ENCODE results near the gene CERS6.

CERS6 gene

GRCh38 chr2:168744844-168745243, 288.8 kb downstream of the CERS6 start:
- no peak for TF ChIP-seq CTCF (conservative IDR thresholded peaks at IDR 0.05)
- H3K27ac ChIP-seq: no peak overlapping the region

GRCh38 chr2:168748461-168748860, 292.4 kb downstream of the CERS6 start:
- TF ChIP-seq ZFX (IDR thresholded peaks at IDR 0.05) (no peak), CTCF (conservative IDR thresholded peaks at IDR 0.05) (no peak)
- H3K27ac ChIP-seq: no peak overlapping the region

GRCh38 chr2:168749297-168749696, 293.2 kb downstream of the CERS6 start:
- no peak overlapping the region for H3K27ac ChIP-seq

GRCh38 chr2:168751104-168751740, 295.1 kb downstream of the CERS6 start:
- TF ChIP-seq ZFX (IDR thresholded peaks at IDR 0.05) (no peak), CTCF (conservative IDR thresholded peaks at IDR 0.05) (no peak)
- no peak overlapping the region for H3K27ac ChIP-seq

More at GRCh38 chr2:168749297-168749696, 293.2 kb downstream of the CERS6 start:
- TF ChIP-seq ZFX (IDR thresholded peaks at IDR 0.05) (no peak), CTCF (conservative IDR thresholded peaks at IDR 0.05) (no peak)

GRCh38 chr2:168752361-168752760, 296.3 kb downstream of the CERS6 start:
- H3K27ac ChIP-seq: no peak overlapping the region
- TF ChIP-seq ZFX (IDR thresholded peaks at IDR 0.05) (no peak), CTCF (conservative IDR thresholded peaks at IDR 0.05) (no peak)

- TF ChIP-seq ZFX (IDR thresholded peaks at IDR 0.05): no peak
- TF ChIP-seq CTCF (conservative IDR thresholded peaks at IDR 0.05): no peak
- no peak overlapping the region for H3K27ac ChIP-seq
Measured at GRCh38 chr2:168753765-168754329, 297.8 kb downstream of the CERS6 start.

GRCh38 chr2:168757223-168757622, 301.2 kb downstream of the CERS6 start:
- H3K27ac ChIP-seq: no peak overlapping the region
- TF ChIP-seq ZFX (IDR thresholded peaks at IDR 0.05) (no peak), CTCF (conservative IDR thresholded peaks at IDR 0.05) (no peak)
